ENCODE measurements around the gene CBLC.

GRCh38 chr19:44817725-44818465 lies 40.2 kb downstream of the CBLC start:
- TF ChIP-seq ESRRG (CRISPR knock-in tag; IDR thresholded peaks at IDR 0.05) (no peak), PATZ1 (CRISPR knock-in tag; IDR thresholded peaks at IDR 0.05; ENCODE audit: borderline replicate concordance) (no peak), TSHZ2 (CRISPR knock-in tag; IDR thresholded peaks at IDR 0.05) (no peak), TCF4 (CRISPR knock-in tag; IDR thresholded peaks at IDR 0.05; ENCODE audit: borderline replicate concordance) (no peak), ARNTL (CRISPR knock-in tag; IDR thresholded peaks at IDR 0.05; ENCODE audit: borderline replicate concordance, low read depth) (no peak), BACH2 (CRISPR knock-in tag; IDR thresholded peaks at IDR 0.05; ENCODE audit: borderline replicate concordance) (no peak), OSR1 (CRISPR knock-in tag; IDR thresholded peaks at IDR 0.05) (no peak), RARB (CRISPR knock-in tag; IDR thresholded peaks at IDR 0.05) (no peak), ISL1 (CRISPR knock-in tag; IDR thresholded peaks at IDR 0.05) (no peak), CREB5 (CRISPR knock-in tag; IDR thresholded peaks at IDR 0.05; ENCODE audit: low read depth) (no peak), POU6F1 (CRISPR knock-in tag; IDR thresholded peaks at IDR 0.05; ENCODE audit: borderline replicate concordance, low read depth) (no peak), ZC3H10 (CRISPR knock-in tag; IDR thresholded peaks at IDR 0.05) (no peak)
